IgD-negative memory B cell (primary cell): ENCODE measurements around the gene ZNF335. TPM values are rescaled to one million over a fixed set of nuclear protein-coding genes. Genes with fewer than 3 reads are reported as not detected.

Source experiments
- H3K27ac Mint-ChIP-seq, 3 donors: one replicate each; pipeline ENCODE4 v1.8.0; 2020 to 2022; ENCODE audit warnings: mild to moderate bottlenecking in 3 of 3, mixed read lengths in 3 of 3, moderate library complexity in 1 of 3
- H3K27me3 Mint-ChIP-seq: one replicate; pipeline ENCODE4 v1.8.0; 2021; ENCODE audit warnings: mixed read lengths
- H3K36me3 Mint-ChIP-seq: one replicate; pipeline ENCODE4 v1.8.0; 2020; ENCODE audit warnings: mild to moderate bottlenecking, mixed read lengths
- H3K4me1 Mint-ChIP-seq, 3 donors: one replicate each; pipeline ENCODE4 v1.8.0; 2020 to 2022; ENCODE audit warnings: mixed read lengths in 3 of 3, mild to moderate bottlenecking in 1 of 3
- H3K4me3 Mint-ChIP-seq, 4 donors: one replicate each; pipeline ENCODE4 v1.8.0; 2020 to 2022; ENCODE audit warnings: mild to moderate bottlenecking in 4 of 4, mixed read lengths in 4 of 4, moderate library complexity in 3 of 4
- H3K9me3 Mint-ChIP-seq, 3 donors: one replicate each; pipeline ENCODE4 v1.8.0; 2020 to 2021; ENCODE audit warnings: mixed read lengths in 3 of 3, mild to moderate bottlenecking in 1 of 3
- polyA plus RNA-seq: library from polyadenylated mRNA; unstranded; fragments of 300-500 nt; fragmentation: Illumina TruSeq; gene quantifications from one replicate; pipeline ENCODE4 v1.2.3, GENCODE V29; 2021

Gene ZNF335
- polyA plus RNA-seq, 1 donor from 2014 or later = 15.1 TPM

DNA sequence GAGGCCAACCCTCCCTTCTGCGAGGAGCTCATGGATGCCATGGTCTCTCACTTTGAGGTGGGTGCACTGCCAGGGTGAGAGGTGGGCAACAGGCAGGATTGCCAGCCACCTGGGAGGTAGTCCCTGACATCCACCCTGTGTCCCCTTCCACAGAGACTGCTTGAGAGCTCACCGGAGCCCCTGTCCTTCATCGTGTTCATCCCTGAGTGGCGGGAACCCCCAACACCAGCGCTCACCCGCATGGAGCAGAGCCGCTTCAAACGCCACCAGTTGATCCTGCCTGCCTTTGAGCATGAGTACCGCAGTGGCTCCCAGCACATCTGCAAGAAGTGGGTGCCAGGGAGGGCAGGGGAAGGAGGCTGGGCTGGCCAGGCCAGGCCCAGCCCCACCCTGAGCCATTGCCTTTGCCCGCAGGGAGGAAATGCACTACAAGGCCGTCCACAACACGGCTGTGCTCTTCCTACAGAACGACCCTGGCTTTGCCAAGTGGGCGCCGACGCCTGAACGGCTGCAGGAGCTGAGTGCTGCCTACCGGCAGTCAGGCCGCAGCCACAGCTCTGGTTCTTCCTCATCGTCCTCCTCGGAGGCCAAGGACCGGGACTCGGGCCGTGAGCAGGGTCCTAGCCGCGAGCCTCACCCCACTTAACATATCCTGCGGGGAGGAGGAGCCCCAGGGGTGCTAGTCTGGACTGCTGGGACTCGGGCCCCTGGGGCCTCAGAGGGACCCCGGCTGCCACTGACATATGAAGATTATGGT, 24.7 kb downstream of the ZNF335 start:
- H3K27me3 Mint-ChIP-seq = no peaks in the 10 kb centered on the region
- H3K4me1 Mint-ChIP-seq = peaks cover 0 to 3% (median 3%) of the 10 kb centered on the region in 3 donors
- H3K36me3 Mint-ChIP-seq = no peaks in the 10 kb centered on the region
- H3K27ac Mint-ChIP-seq = peak overlapping the region in 2 of 3 donors; percentile 82 to 86
- H3K4me3 Mint-ChIP-seq = peak overlapping the region in 1 of 4 donors; percentile 12
- no peaks in the 10 kb centered on the region for H3K9me3 Mint-ChIP-seq

DNA sequence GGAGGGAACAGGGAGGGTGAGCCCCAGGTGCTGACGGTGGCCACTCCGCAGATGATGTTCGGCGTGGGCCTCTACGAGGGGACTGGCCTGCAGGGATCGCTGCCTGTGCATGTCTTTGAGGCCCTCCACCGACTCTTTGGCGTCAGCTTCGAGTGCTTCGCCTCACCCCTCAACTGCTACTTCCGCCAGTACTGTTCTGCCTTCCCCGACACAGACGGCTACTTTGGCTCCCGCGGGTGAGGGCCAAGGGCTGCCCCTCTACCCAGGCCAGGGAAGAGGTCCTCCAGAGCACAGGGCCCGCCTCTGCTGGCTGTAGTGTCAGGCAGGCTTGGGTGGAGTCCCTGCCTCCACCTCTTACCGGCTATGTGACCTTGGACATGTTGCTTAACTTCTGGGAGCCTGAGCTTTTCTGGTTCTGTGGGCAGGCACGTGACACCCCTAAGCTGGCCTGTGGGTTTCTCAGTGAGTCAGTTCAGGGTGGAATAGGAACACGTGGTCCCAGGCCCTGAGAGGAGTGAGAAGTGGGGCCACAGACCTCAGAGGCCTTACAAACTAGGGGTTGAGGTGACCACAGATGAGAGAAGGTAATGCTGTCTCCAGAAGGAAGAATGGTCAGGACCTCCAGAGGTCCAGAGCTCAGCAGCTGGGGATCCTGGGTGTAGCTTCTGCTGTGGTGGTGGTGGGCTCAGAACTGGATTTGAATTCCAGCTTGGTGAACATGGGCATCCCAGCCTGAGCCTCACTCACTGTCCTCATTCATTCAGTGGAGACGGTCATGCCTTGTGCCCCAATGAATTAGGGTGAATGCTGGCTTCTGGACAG, 25.6 kb downstream of the ZNF335 start:
- Mint-ChIP-seq H3K4me3 (peak overlapping the region in 2 of 4 donors; percentile 28 to 72), H3K27me3 (no peaks in the 10 kb centered on the region), H3K27ac (peak overlapping the region in 2 of 3 donors; percentile 73 to 82), H3K9me3 (no peaks in the 10 kb centered on the region), H3K4me1 (peaks cover 0 to 3% (median 2%) of the 10 kb centered on the region in 3 donors), H3K36me3 (no peaks in the 10 kb centered on the region)

DNA sequence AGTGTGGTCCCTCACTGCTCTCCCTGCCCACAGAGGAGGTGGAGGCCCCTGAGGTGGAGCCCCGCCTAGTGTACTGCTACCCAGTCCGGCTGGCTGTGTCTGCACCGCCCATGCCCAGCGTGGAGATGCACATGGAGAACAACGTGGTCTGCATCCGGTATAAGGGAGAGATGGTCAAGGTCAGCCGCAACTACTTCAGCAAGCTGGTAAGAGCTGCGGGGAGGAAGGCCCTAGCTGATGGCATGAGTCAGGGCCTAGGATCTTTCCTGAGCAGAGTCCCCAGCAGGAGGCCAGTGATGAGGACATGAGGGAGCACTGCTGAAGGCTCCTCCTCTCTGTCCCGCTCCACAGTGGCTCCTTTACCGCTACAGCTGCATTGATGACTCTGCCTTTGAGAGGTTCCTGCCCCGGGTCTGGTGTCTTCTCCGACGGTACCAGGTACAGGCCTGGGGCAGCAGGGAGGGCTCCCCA, 26.3 kb downstream of the ZNF335 start:
- Mint-ChIP-seq H3K27ac (no peak overlapping the region), H3K36me3 (no peaks in the 10 kb centered on the region), H3K27me3 (no peaks in the 10 kb centered on the region), H3K4me3 (peak overlapping the region in 2 of 4 donors; percentile 7 to 72), H3K4me1 (peaks cover 0 to 3% (median 2%) of the 10 kb centered on the region in 3 donors), H3K9me3 (no peaks in the 10 kb centered on the region)

DNA sequence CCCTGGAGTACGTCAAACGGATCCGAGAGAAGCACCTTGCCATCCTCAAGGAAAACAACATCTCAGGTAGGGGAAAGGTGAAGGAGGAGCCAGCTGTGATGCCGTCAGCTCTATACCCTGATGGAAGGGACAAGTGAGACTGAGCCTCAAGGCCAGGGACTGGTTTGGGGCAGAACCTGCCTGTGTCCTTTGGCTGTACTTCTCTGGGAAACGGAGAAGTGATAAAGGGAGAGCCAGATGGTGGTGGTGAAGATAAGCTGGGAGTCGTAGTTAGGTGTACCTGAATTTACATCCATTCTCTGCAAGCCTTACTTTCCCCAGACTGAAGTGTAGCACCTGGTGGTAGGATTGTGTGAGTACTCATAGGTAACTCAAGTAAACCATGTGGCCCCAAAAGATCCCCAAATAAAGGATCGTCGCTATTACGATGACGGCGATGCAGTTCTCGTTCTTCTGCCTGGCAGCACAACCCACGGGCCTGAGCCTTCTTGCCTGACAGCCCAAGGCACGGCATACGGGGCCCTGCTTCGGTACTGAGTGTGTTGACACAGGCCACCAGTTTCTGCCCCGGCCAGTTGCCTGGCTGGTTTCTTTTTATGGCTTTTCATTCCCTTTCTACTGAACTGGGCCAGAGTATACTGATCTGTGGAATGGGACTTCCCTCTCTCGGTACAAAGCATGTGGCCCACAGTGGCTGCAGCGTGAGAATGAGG, 26.9 kb downstream of the ZNF335 start:
- Mint-ChIP-seq H3K27ac (peak overlapping the region in 1 of 3 donors; percentile 42), H3K36me3 (no peaks in the 10 kb centered on the region), H3K9me3 (no peaks in the 10 kb centered on the region), H3K27me3 (no peaks in the 10 kb centered on the region), H3K4me1 (peaks cover 0 to 3% (median 2%) of the 10 kb centered on the region in 3 donors), H3K4me3 (peak overlapping the region in 1 of 4 donors; percentile 7)

DNA sequence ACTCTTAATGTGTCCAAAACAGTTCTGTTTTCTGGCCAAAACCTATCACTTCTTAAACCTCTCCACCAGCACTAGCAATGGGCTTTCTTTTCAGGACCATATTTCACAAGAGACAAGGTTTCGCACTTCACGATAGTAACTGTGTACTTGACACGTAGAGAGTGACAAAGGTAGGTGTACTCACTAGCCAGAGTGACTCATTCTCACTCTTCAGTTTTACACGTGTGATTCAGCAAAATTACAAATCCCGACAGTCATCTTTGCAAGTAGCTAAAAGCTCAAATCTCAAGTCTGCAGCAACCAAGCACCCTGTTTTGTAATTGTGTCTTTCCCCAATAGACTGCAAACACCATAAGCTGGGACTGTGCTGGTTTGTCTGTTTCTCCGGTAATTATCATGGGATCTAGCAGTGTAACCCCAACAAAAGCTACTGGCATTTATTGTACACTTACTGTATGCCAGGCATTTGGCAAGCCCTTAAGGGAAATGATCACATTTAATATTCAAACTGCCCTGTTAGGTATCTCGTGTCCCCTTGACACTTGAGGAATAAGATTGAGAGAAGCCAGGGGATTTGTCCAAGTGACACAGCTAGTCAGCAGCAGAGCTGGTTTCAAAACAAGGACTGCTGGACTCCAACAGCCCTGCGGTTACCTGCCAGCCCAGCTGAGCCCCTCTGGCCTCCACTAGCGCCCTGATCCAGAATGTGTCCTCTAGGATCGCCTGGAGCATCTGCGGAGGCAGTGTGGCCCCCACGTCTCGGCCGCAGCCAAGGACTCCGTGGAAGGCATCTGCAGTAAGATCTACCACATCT, 27.6 kb downstream of the ZNF335 start:
- no peaks in the 10 kb centered on the region for H3K27me3 Mint-ChIP-seq
- H3K9me3 Mint-ChIP-seq = no peaks in the 10 kb centered on the region
- H3K4me1 Mint-ChIP-seq = peaks cover 0 to 4% (median 3%) of the 10 kb centered on the region in 3 donors
- H3K27ac Mint-ChIP-seq = peak overlapping the region in 2 of 3 donors; percentile 42 to 57
- no peak overlapping the region for H3K4me3 Mint-ChIP-seq
- no peaks in the 10 kb centered on the region for H3K36me3 Mint-ChIP-seq

DNA sequence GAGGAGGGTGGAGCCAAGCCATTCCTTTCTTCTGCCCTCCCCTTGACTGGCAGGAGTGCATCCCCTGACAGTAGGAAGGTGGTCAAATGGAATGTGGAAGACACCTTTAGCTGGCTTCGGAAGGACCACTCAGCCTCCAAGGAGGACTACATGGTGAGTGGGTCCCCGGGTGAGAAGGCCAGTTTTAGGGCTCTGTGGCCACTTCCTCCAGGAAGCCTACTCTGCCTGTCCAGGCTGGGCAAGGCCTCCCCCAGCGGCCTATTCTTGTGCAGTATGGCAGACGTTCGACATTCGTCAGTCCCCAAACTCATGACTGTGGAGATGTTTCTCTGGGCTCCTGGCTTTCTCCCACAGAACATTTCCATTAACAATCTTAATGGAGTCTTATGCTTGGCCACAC, 28.4 kb downstream of the ZNF335 start:
- peak overlapping the region in 2 of 3 donors; percentile 42 to 57 for H3K27ac Mint-ChIP-seq
- H3K27me3 Mint-ChIP-seq = no peaks in the 10 kb centered on the region
- H3K9me3 Mint-ChIP-seq = no peaks in the 10 kb centered on the region
- no peak overlapping the region for H3K4me3 Mint-ChIP-seq
- H3K4me1 Mint-ChIP-seq = peaks cover 0 to 4% (median 3%) of the 10 kb centered on the region in 3 donors
- H3K36me3 Mint-ChIP-seq = no peaks in the 10 kb centered on the region

DNA sequence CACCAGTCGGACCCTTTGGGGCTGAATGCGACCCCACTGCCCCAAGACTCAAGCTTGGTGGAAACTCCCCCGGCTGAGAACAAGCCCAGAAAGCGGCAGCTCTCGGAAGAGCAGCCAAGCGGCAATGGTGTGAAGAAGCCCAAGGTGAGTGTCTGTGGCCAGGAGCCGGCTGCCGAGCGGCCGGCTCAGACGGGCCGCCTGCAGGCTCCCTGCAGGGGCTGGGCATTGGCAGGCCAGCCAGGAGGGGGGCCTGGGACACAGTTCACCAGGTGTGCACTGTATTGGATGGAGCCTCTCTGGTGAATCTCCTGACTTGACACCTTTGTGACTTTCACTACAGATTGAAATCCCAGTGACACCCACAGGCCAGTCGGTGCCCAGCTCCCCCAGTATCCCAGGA, 31.5 kb downstream of the ZNF335 start:
- no peak overlapping the region for H3K4me3 Mint-ChIP-seq
- no peak overlapping the region for H3K27ac Mint-ChIP-seq
- peaks cover 0 to 11% (median 5%) of the 10 kb centered on the region in 3 donors for H3K4me1 Mint-ChIP-seq
- peaks cover 5% of the 10 kb centered on the region for H3K36me3 Mint-ChIP-seq
- H3K9me3 Mint-ChIP-seq = no peaks in the 10 kb centered on the region
- H3K27me3 Mint-ChIP-seq = no peaks in the 10 kb centered on the region

DNA sequence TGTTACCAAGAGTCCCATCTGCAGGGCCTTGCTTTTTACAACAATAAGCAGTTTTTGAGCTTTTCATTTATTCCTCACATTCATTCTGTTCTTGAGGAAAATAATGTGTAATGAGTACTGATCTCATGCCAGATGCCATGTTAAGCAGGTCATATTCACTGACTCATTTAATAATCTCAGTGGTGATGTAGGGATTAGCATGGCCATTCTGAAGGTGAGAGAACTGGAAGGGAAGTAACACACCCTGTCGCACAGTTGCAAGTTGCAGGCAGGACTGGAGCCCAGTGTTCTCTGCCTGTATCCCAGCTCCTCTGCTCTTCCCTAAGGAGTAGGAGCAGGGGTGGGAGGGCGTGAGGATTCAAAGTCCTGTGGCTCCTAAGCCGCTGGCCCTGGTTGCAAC, 31.9 kb downstream of the ZNF335 start:
- Mint-ChIP-seq H3K36me3 (peaks cover 6% of the 10 kb centered on the region), H3K27me3 (no peaks in the 10 kb centered on the region), H3K9me3 (no peaks in the 10 kb centered on the region), H3K4me1 (peaks cover 4 to 13% (median 8%) of the 10 kb centered on the region in 3 donors), H3K27ac (peak overlapping the region in 1 of 3 donors; percentile 67), H3K4me3 (peak overlapping the region in 1 of 4 donors; percentile 41)

DNA sequence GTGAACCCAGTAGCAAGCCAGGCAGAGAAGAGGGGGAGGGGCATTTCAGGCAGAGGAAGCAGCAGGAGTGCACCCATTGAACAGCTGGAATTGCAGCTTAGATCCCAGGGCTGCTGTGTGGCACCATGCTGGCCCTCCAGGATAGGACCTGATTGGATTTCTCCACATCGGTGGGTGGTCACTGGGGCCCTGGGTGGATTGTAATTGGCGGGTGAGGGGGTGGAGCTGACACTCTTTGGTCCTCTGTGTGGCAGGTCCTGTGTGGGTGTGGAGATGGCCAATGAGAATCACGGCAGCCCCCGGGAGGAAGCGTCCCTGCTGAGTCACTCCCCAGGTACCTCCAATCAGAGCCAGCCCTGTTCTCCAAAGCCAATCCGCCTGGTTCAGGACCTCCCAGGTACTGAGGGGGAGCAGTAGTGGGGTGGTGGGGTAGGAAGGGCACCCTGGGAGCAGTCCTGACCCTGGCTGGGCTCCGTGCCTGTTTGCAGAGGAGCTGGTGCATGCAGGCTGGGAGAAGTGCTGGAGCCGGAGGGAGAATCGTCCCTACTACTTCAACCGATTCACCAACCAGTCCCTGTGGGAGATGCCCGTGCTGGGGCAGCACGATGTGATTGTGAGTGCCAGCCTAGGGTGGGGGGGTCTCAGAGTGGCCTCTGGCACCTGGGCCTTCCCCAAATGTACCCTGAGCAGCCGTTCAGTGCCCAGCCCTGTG, 33.1 kb downstream of the ZNF335 start:
- Mint-ChIP-seq H3K36me3 (peaks cover 6% of the 10 kb centered on the region), H3K9me3 (no peaks in the 10 kb centered on the region), H3K4me3 (peak overlapping the region in 1 of 4 donors; percentile 66), H3K4me1 (peaks cover 6 to 13% (median 8%) of the 10 kb centered on the region in 3 donors), H3K27me3 (no peaks in the 10 kb centered on the region), H3K27ac (peak overlapping the region in 2 of 3 donors; percentile 55 to 76)

DNA sequence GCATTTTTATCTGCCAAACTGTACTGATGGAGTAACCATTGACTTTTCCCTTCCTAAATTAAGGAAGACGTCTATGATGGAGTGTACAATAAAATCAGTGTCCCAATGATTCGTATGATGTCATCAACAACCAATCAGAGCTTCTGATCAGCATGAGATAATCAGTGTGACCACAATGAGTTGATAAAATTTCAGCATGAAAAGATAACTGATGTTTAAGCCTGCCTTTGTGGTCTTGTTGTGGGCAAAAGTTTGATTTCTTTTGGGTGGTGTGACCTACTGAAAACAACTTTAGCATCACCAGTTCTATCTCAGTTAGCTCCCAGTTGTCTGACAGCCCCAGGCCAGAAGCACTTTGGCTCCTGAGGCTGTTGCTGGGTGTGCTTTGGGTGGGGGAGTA, 34.2 kb downstream of the ZNF335 start:
- Mint-ChIP-seq H3K27ac (peak overlapping the region in 1 of 3 donors; percentile 70), H3K9me3 (no peaks in the 10 kb centered on the region), H3K4me1 (peaks cover 11 to 17% (median 12%) of the 10 kb centered on the region in 3 donors), H3K4me3 (peak overlapping the region in 2 of 4 donors; percentile 65 to 66), H3K27me3 (no peaks in the 10 kb centered on the region), H3K36me3 (peaks cover 6% of the 10 kb centered on the region)

DNA sequence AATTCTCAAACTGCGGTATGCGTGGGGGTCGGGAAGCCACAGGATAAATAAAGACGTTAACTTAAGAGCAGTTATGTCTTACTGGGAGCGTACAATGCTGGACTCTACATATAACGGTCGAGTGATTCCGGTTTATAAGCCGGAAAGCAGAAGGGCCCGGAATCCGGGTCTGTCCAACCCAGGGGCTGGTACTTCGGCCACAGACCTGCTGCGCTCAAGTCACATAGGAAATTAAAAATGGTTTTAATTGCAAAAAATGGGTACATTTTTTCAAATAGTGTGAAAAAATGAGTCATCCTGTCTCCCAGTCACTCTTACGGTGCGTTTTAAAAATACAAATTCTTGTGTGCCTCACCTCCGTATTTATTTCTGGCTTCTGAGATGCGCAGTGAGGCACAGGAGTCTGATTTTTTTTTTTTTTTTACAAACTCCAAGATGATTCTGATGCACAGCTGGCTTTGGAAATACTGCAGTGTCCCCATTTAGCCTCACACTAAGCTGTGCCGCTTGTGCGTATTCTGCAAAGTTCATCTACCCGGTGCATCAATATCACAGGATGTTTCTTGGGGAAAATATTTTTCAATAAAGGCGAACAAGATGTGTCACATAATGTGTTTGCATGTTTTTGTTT, 36.5 kb downstream of the ZNF335 start:
- Mint-ChIP-seq H3K27ac (peak overlapping the region; percentile 95 to 99 (median 99)), H3K4me1 (peaks cover 11 to 19% (median 14%) of the 10 kb centered on the region in 3 donors)

DNA sequence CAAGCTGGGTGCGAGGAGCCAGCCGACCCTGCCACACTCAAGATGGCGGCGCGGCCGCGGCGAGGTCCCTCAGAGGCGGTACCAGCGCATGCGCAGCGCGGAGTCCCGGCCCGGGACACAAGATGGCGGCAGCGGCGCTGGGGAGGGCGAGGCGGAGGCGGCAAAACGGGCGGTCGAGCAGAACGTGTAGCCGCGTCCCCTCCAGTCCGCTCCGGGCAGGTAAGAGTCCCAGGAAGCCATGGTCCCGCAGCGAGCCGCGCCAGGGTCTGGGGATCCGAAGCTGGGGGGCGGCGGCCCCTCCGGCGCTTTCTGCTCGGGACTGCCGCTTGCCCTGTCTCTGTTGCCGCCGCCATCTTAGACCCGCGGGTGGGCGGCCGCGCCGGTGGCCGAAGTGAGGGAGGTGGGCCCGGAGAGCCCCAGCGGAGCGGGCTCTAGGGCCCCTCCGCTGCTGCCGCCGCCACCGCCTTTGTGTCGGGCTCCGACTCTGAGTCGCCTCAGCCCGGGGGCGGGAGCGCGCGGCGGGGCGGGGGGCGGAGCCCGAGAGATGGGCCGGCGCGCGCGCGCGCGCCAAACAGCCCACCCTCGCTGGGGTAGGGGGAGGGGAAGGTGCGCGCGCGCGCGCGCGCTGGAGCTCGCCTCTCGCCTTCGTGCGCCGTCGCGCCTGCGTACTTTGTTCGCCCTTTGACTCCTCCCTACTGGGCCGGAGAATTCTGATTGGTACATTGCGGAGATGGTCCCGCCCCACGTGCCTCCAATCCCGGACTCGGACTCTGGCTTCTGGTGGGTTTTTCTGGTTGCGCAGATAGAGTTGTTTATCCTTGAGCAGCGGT, 37.2 kb downstream of the ZNF335 start, which contains the start of gene PCIF1:
Gene PCIF1, plus strand, starts transcription at position 98 of the 830 bp plus-strand sequence. CDS start 4,317 bp downstream, outside the sequence.
- H3K36me3 Mint-ChIP-seq = peaks cover 6% of the 10 kb centered on the region
- no peaks in the 10 kb centered on the region for H3K9me3 Mint-ChIP-seq
- H3K27ac Mint-ChIP-seq = peak within 1 kb of the TSS; percentile 95 to 99 (median 99)
- peaks cover 11 to 19% (median 14%) of the 10 kb centered on the region in 3 donors for H3K4me1 Mint-ChIP-seq
- H3K4me3 Mint-ChIP-seq = peak within 1 kb of the TSS; percentile 94 to 100 (median 98)
- H3K27me3 Mint-ChIP-seq = no peaks in the 10 kb centered on the region

More for the DNA sequence above, 36.5 kb downstream of the ZNF335 start:
- H3K9me3 Mint-ChIP-seq = no peaks in the 10 kb centered on the region
- H3K36me3 Mint-ChIP-seq = peaks cover 6% of the 10 kb centered on the region
- peak overlapping the region; percentile 94 to 100 (median 97) for H3K4me3 Mint-ChIP-seq
- no peaks in the 10 kb centered on the region for H3K27me3 Mint-ChIP-seq
